GM12875 (cell line): ENCODE data around the gene MSH4.
"Not testable (repeated sequence)": the region's sequence is repeated elsewhere in the genome, so short reads cannot be mapped to it uniquely, and the experiment has no call there.

ENCODE experiments used
- H3K4me3 ChIP-seq: one replicate; pipeline ENCODE4 v1.5.1; 2011; ENCODE audit warnings: low read depth, low read length, control low read depth
- TF ChIP-seq, protein P1 (sequence below): IDR thresholded peaks from 2 replicates; pipeline ENCODE4 v1.5.1; 2011; ENCODE audit warnings: low read depth, mild to moderate bottlenecking, control low read depth, inconsistent platforms, low read length, moderate library complexity, borderline replicate concordance; ENCODE audit not compliant: insufficient read depth

MSH4 gene

GRCh38 chr1:75908717-75909152 is 112.1 kb downstream of the MSH4 start:
- H3K4me3 ChIP-seq, result no peak overlapping the region
- TF ChIP-seq, protein P1, sequence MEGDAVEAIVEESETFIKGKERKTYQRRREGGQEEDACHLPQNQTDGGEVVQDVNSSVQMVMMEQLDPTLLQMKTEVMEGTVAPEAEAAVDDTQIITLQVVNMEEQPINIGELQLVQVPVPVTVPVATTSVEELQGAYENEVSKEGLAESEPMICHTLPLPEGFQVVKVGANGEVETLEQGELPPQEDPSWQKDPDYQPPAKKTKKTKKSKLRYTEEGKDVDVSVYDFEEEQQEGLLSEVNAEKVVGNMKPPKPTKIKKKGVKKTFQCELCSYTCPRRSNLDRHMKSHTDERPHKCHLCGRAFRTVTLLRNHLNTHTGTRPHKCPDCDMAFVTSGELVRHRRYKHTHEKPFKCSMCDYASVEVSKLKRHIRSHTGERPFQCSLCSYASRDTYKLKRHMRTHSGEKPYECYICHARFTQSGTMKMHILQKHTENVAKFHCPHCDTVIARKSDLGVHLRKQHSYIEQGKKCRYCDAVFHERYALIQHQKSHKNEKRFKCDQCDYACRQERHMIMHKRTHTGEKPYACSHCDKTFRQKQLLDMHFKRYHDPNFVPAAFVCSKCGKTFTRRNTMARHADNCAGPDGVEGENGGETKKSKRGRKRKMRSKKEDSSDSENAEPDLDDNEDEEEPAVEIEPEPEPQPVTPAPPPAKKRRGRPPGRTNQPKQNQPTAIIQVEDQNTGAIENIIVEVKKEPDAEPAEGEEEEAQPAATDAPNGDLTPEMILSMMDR, result peak; percentile 50; the same call in 1 of the 2 replicates

DNA sequence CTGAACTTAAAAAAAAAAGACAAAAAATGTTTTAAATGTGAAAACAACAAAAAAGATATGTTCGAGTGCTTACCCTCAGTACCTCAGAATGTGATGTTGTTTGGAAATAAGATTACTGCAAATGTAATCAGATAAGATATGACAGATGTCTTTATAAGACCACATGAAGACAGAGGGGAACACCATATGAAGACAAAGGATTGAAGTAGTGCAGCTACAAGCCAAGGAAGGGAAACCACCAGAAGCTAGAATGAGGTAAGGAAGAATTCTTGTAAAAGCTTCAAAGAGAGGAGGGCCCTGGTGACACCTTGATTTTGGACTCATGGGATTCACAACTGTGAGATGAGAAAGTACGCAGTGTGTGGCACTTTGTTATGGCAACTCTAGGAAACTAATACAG is 120.2 kb downstream of the MSH4 start:
- no peak overlapping the region for H3K4me3 ChIP-seq
- TF ChIP-seq, protein P1, result no peak

DNA sequence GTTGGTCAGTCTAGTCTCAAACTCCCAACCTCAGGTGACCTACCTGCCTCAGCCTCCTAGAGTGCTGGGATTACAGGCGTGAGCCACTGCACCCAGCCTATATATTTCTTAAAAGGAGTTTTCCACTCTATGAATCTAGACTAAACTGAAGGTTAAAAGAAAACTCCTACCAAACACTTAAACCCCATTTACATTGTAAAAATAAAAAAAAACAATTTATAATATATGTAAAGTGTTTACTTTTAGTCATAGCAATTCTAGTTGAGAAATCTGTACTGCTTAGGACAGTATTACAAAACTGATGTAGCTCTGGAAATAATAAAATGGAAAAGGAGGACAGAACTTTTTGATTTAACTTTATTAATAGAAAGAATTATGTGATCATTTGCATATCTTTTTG is 126.0 kb downstream of the MSH4 start:
- no peak overlapping the region for H3K4me3 ChIP-seq
- TF ChIP-seq, protein P1, result no peak

DNA sequence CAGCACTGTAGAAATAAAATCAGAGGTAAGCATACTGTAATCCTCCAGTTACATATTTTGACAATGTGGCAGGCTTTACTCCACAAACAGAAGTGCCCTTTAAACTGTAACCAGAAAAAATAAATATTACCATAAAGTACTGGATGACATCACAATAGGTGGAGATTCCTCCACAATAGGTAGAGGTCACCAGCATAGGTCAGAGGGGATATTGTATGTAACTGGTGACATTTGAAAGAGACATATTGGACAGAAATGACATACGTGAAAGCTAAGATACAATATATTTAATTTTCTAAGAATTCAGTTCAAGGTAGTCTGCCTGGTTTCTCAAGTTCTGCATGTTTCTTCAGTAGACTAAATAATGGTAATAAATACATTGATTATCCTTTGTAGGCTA is 135.6 kb downstream of the MSH4 start, which contains the start of gene ASB17:
ASB17 (minus strand) TSS at position 101 of the 400 bp plus-strand sequence. CDS start 113 bp downstream, outside the sequence.
- no peak within 1 kb of the TSS for H3K4me3 ChIP-seq
- TF ChIP-seq, protein P1, result no peak

- TF ChIP-seq, protein P1, result no peak
- H3K4me3 ChIP-seq, result no peak overlapping the region
These were observed 140.4 kb downstream of the MSH4 start for GRCh38 chr1:75937034-75937433.

- H3K4me3 ChIP-seq, result not testable (repeated sequence)
These were observed 146.4 kb downstream of the MSH4 start for GRCh38 chr1:75943037-75943436.

DNA sequence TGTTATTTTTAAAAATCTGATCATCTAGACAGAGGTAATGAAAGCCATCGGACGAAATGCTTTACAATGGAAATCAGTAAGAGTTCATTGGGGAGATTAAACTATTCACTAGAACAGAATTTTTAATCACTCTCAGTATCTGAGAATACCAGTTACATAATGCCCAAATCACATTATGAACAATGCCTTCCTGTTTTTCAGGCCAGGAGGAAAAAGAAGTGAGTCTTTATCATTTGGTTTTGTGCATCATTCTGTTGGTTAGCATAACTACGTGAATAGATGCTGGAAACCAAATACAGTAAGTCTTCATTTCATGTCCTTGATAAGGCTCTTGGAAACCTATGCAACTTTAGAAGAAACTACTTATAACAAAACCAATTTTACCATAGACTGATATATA is 153.5 kb downstream of the MSH4 start:
- TF ChIP-seq, protein P1, result no peak

DNA sequence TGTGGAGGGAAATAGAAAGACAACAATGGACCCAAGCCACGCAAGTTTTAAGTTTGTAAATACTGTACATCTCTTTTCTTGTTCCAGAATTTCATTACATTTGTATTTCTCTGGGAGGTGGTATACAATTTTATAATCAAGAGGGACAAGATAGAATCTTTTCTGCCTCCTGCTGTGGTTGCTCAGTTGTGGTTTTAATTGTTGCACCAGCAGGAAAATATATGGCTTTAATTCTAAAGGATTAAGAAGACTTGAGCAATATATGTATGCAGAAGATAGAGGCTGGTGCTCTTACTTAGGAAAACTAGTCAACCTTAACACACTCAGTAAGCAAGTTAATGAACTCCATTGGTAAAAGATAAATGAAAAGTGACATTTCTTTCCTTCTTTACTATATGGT is 155.3 kb downstream of the MSH4 start:
- TF ChIP-seq, protein P1, result no peak
- H3K4me3 ChIP-seq, result no peak overlapping the region

More for the DNA sequence above, 153.5 kb downstream of the MSH4 start:
- H3K4me3 ChIP-seq, result no peak overlapping the region
